Activated T-cell treated with anti-CD3 and anti-CD28 coated beads, Interleukin-2, amount 50 U/mL, for 24 hours (primary cell): Measurements from ENCODE around the gene TCF7L1.
"Not testable (repeated sequence)": the region's sequence is repeated elsewhere in the genome, so short reads cannot be mapped to it uniquely, and the experiment has no call there.

Experiments used
- DNase-seq: peaks from one replicate; pipeline ENCODE4 v3.0.0-alpha.2; 2020
- H3K27ac Mint-ChIP-seq: 2 replicates; pipeline ENCODE4 v1.8.0; 2020; ENCODE audit warnings: mild to moderate bottlenecking, mixed read lengths
- H3K27me3 Mint-ChIP-seq: 2 replicates; pipeline ENCODE4 v1.8.0; 2020; ENCODE audit warnings: mixed read lengths
- H3K36me3 Mint-ChIP-seq: 2 replicates; pipeline ENCODE4 v1.8.0; 2020; ENCODE audit warnings: low read depth, mixed read lengths
- H3K4me1 Mint-ChIP-seq: 2 replicates; pipeline ENCODE4 v1.8.0; 2020; ENCODE audit warnings: low read depth, mixed read lengths
- H3K4me3 Mint-ChIP-seq: 2 replicates; pipeline ENCODE4 v1.8.0; 2020; ENCODE audit warnings: mild to moderate bottlenecking, moderate library complexity, mixed read lengths
- H3K9me3 Mint-ChIP-seq: 2 replicates; pipeline ENCODE4 v1.8.0; 2020; ENCODE audit warnings: mixed read lengths

The TCF7L1 gene

DNA sequence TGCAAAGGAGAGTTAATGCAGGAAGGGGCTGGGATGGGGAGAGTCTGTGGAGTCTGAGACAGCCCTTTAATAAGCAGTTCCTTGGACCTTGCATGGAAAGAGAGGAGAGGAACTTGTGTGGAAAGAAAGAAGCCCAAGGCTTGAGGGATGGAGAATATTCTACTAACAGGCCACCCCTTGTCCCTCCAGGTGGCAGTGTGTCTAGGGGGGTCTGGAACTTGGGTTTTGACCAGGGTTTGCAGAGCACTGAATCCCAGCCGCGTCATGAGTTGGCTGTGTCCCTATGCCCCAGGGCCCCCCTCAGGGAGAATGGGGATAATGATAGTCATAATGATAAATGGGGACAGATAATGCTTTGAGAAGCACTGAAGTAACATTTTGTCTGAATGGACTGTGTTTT is 15.0 kb downstream of the TCF7L1 start:
- Mint-ChIP-seq H3K4me3 (no peak overlapping the region), H3K36me3 (no peaks in the 10 kb centered on the region), H3K4me1 (no peaks in the 10 kb centered on the region), H3K27me3 (peaks cover 7% of the 10 kb centered on the region), H3K9me3 (no peaks in the 10 kb centered on the region), H3K27ac (no peak overlapping the region)
- no peak for DNase-seq

DNA sequence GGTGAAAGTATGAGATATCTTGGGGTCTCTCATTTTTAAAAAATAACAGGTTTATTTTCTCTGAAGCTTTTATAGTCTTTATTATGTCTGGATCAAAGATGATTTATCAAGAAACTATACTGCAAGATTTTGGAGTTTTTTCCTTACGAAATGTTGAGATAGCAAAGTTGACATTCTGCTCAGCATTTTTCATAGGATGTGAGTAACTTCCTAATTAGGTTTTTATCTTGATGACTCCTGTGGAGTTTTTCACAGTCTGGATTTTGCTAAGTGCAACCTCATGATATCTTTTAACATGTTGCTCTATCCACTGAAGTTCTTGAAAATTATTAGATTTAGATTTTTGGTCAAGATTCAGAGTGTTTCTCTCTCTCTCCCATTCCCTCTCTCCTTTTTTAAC is 17.8 kb downstream of the TCF7L1 start:
- H3K27ac Mint-ChIP-seq: no peak overlapping the region

DNA sequence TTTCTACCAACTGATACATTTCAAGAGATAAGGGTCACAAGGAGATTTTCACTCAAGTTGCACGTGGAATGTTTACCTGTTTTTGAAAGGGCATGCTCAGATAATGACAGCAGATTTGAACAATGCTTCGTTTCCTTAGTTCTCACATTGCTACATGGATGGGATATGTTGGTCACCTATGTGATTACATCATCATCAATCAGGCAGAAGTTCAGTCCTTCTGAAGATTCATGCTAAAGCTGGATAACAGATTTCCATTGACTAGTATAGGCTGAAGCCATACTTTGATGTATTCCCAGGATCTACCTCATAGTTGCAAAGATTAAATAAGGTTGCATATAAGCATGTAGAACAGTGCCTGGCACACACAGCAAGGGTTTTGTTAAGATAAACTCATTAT is 19.7 kb downstream of the TCF7L1 start:
- H3K27ac Mint-ChIP-seq: no peak overlapping the region
- H3K4me3 Mint-ChIP-seq: no peak overlapping the region
- no peaks in the 10 kb centered on the region for H3K4me1 Mint-ChIP-seq
- no peaks in the 10 kb centered on the region for H3K27me3 Mint-ChIP-seq
- DNase-seq: no peak
- H3K9me3 Mint-ChIP-seq: no peaks in the 10 kb centered on the region
- no peaks in the 10 kb centered on the region for H3K36me3 Mint-ChIP-seq

More for the DNA sequence above, 17.8 kb downstream of the TCF7L1 start:
- H3K27me3 Mint-ChIP-seq: no peaks in the 10 kb centered on the region
- no peaks in the 10 kb centered on the region for H3K36me3 Mint-ChIP-seq
- no peak for DNase-seq
- no peak overlapping the region for H3K4me3 Mint-ChIP-seq
- no peaks in the 10 kb centered on the region for H3K9me3 Mint-ChIP-seq
- no peaks in the 10 kb centered on the region for H3K4me1 Mint-ChIP-seq

DNA sequence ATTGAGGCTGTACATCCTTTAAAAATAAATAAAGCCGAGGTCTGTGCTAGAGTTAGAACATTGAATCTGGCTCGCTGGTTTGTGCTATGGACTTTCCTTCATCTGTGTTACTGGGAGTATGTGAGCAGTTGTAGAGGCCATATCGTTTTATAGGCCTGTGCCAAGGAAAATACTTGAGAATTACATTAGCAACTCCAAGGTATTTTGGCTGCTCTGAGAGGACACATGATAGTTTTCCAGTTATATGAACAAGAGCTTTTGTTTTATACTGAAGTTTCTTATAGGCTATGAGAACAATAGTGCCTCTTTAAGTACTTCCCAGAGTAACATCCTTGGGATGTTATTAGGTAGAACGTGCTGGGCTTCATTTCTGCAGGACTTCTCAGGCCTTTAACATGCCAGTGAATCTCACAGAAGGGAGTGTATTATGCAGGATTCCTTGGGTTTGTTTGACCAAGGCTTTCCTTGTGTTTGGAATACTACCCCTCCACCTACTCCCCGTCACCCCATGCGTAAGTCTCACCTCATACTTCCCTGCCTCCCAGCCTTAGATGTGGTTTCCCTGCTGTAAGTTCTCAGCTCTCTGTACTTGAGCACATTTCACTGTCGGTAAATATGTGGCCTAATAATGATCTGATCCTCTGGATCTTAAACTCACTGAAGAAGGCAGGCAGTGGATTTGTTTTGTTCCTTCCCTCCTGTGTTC is 21.0 kb downstream of the TCF7L1 start:
- DNase-seq: no peak
- Mint-ChIP-seq H3K27ac (no peak overlapping the region), H3K4me1 (no peaks in the 10 kb centered on the region), H3K36me3 (no peaks in the 10 kb centered on the region), H3K9me3 (no peaks in the 10 kb centered on the region), H3K4me3 (no peak overlapping the region), H3K27me3 (no peaks in the 10 kb centered on the region)

DNA sequence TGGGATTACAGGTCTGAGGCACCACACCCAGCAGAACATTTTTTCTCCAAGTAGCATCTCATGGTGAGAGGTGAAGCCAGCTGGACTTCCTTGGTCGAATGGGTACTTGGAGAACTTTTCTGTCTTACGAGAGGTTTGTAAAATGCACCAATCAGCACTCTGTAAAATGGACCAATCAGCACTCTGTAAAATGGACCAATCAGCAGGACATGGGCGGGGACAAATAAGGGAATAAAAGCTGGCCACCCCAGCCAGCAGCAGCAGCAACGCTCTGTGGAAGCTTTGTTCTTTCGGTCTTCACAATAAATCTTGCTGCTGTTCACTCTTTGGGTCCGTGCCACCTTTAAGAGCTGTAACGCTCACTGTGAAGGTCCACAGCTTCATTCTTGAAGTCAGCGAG is 21.9 kb downstream of the TCF7L1 start:
- not testable (repeated sequence) for H3K9me3 Mint-ChIP-seq, H3K27me3 Mint-ChIP-seq, H3K27ac Mint-ChIP-seq, H3K36me3 Mint-ChIP-seq, DNase-seq, H3K4me1 Mint-ChIP-seq, H3K4me3 Mint-ChIP-seq

DNA sequence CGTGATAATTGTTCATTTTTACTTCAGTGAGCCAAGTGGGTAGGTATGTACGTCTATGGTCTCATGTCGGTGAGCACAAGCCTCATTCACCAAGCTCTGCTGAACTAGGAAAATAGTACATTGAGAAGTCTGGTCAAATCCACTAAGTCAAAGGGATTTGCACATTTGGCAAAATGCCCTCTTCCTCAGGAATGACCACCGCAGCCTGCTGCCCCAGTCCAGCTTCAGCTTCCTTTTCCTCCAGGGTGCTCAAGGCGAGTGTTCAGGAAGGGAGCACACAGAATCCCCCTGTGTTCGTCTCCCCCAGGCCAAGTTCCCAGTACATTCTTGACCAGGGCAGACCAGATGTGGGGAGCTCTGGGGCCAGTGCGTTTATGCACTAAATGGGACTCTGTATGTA is 23.0 kb downstream of the TCF7L1 start:
- Mint-ChIP-seq H3K4me1 (no peaks in the 10 kb centered on the region), H3K27ac (no peak overlapping the region), H3K36me3 (no peaks in the 10 kb centered on the region), H3K9me3 (no peaks in the 10 kb centered on the region), H3K27me3 (no peaks in the 10 kb centered on the region), H3K4me3 (no peak overlapping the region)
- DNase-seq: no peak

DNA sequence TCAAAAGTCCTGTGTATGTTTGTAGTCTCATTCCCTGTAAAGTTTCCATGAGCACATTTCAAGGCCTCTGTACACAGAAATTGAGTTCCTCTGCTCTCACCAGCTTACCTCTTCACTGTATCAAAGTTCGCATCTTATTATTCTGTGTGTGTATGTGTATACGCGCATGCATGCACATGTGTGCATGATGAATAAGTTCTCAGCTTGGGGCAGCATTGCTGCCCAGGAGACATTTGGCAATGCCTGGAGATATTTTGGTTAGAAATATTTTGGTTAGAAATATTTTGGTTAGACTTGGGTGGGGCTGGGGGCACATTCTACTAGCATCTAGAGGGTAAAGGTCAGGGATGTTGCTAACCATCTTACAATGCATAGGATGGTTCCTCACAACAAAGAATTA is 23.4 kb downstream of the TCF7L1 start:
- Mint-ChIP-seq H3K27me3 (no peaks in the 10 kb centered on the region), H3K27ac (no peak overlapping the region), H3K4me1 (no peaks in the 10 kb centered on the region), H3K9me3 (no peaks in the 10 kb centered on the region), H3K36me3 (no peaks in the 10 kb centered on the region), H3K4me3 (no peak overlapping the region)
- no peak for DNase-seq

DNA sequence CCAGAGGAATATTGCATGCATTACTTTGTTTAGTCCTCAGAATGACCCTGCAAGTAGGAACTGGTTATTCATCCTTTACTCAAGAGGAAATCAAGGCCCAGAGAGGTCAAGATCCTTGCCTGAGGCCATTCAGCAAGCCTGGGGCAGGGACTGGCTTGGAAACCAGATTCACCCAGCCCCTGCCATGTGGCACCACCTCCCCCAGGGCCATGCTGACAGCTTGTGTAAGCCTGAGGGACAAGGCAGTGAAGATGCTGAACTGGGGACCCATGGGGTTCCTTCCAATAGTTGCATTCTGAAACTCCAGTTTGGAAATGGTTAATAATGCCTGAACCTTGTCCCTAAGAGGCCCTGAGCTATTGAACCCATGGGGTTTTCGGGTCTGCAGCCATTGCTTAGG is 24.2 kb downstream of the TCF7L1 start:
- Mint-ChIP-seq H3K27ac (no peak overlapping the region), H3K27me3 (no peaks in the 10 kb centered on the region), H3K9me3 (no peaks in the 10 kb centered on the region), H3K4me1 (no peaks in the 10 kb centered on the region), H3K4me3 (no peak overlapping the region), H3K36me3 (no peaks in the 10 kb centered on the region)
- no peak for DNase-seq

DNA sequence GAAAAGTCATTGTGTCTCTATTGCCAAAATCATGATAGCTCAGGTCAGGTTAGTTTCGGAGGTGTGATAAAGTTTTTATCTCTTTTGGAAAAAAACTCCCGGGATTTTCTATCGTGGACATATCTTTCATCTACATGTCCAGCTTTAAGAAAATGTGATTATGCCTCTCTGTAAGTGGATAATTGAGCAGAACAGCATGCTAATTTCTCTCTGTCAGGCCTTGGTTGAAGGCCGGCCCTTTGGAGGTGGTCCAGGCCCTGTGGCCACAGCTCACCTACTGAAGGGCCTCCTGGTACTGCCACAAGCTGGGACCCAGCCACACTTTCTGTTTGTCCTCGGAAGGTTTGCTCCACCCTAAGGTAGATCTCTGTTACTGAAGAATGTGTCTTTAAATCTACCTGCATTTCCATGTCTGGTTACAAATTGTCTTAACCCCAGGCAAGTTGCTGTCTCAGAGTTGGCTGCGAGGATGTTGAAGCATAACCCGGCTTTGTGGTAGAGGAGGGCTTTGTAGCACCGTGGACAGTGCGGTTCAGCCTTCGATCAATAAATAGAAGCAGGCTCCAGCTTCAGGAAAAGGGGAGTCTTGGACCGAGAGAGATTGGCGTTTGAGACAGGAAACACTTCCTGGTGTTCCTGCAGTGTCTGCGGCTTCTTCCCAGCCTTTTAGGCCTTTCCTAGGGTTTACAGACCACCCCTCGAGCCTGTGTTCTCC is 25.5 kb downstream of the TCF7L1 start:
- no peak for DNase-seq
- Mint-ChIP-seq H3K4me1 (no peaks in the 10 kb centered on the region), H3K27ac (no peak overlapping the region), H3K27me3 (no peaks in the 10 kb centered on the region), H3K36me3 (no peaks in the 10 kb centered on the region), H3K4me3 (no peak overlapping the region), H3K9me3 (no peaks in the 10 kb centered on the region)

DNA sequence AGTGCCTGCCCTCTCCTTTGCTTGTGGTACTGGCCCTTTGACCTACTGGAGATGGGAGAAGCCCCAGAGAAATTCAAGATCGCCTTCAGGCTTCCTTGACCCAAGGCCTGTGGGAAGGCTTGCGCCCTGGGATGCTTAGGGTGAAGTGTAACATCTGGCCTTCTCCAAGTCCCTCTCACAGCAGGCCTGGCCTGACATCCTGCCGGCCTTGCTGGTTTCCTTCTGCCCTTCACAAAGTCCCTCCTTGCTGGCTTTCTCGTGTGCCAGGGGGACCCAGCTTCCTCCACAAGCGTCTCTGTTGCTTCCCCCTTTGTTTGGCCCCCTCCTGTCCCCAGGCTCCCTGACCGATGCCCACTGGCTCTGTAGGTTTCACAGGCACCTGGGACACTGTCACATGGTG is 26.4 kb downstream of the TCF7L1 start:
- Mint-ChIP-seq H3K27ac (no peak overlapping the region), H3K9me3 (no peaks in the 10 kb centered on the region), H3K36me3 (no peaks in the 10 kb centered on the region), H3K27me3 (no peaks in the 10 kb centered on the region), H3K4me1 (no peaks in the 10 kb centered on the region), H3K4me3 (no peak overlapping the region)
- DNase-seq: no peak

DNA sequence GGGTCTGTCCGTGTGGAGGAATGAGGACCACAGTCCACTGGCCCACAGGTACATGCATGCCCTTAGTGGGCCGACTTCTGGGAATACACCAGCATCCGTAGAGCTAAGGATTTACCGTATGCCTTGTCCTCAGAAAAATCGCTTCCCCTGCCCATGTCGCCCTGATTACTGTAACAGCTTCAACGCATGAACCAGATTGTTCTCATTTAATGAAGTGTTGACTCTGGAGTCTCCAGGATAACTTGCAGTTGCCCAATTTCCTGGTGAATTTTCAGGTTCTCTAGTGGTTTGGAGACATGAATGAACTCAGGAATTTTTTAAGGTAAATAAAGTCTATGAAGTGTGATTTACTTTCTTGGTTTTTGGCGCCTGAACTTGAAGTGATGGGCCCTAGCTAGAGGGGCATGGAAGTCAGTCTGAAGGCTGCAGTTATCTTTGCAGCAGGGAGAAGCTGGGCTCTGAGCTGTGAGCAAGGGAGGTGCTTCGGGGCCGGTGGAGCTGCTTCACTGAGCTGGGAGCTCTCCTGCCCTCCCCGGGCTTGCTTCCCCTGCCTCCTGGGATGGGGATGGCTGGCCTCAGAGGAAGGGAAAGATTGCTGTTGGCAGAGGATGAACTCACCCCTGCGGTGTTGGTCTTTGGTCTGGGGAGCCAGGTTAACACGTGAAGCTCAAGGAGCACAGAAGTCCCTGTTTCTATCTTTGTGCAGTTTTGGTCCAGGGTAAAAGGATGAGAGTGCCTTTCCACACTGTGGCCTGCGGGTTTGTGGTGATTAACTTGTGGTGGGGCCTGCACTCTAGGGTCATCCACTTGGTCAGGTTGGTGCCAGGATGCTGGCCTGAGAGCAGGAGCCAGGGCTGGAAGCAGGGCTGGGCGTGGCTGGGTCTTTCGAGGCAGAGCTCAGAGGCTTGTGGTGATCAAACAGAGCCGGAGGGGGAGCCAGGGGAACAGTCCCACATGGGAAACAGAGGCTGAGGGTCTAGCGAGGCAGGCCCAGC is 28.1 kb downstream of the TCF7L1 start:
- no peaks in the 10 kb centered on the region for H3K27me3 Mint-ChIP-seq
- H3K9me3 Mint-ChIP-seq: no peaks in the 10 kb centered on the region
- no peak overlapping the region for H3K4me3 Mint-ChIP-seq
- no peaks in the 10 kb centered on the region for H3K36me3 Mint-ChIP-seq
- DNase-seq: no peak
- H3K4me1 Mint-ChIP-seq: no peaks in the 10 kb centered on the region
- H3K27ac Mint-ChIP-seq: no peak overlapping the region

DNA sequence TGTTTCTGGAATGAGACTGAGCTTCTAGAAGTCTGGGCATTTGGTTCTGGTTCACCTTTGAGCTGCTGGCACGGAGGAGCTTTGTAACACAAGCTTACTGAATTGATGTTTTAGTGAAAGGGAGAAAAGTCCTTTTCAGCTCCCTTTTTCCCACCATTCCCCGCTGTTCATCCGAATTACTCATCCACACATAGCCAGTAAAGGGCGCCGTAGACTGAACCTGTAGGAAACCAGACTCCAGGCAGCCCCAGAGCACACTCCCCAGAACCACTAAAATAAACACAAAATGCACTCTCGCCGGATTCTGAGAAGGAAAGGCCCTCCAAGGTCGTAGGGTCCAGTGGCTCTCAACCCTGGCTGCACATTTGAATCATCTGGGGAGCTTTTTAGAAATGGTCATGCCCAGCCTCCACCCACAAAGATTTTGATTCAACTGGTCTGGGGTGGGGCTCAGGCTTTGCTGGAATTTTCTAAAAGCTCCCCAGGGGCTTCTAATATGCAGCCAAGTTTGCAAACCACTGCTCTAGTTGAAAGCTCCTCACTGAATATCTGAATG is 29.6 kb downstream of the TCF7L1 start:
- H3K36me3 Mint-ChIP-seq: no peaks in the 10 kb centered on the region
- no peaks in the 10 kb centered on the region for H3K9me3 Mint-ChIP-seq
- no peak overlapping the region for H3K27ac Mint-ChIP-seq
- H3K4me1 Mint-ChIP-seq: no peaks in the 10 kb centered on the region
- peaks cover 2% of the 10 kb centered on the region for H3K27me3 Mint-ChIP-seq
- no peak overlapping the region for H3K4me3 Mint-ChIP-seq
- no peak for DNase-seq

DNA sequence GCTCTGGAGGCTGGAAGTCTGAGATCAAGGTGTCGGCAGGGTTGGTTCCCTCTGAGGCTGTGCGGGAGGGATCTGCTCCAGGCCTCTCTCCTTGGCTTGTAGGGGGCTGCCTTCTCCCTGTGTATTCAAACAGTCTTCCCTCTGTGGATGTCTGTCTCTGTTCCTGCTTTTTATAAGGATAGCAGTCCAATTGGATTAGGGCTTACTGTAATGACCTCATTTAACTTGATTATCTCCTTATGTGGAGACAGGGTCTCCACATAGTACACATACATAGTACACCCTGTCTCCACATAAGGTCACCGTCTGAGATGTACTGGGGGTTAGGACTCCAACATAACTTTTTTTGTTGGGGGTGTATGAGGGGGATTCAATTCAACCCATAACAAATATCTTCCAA is 30.5 kb downstream of the TCF7L1 start:
- no peak overlapping the region for H3K4me3 Mint-ChIP-seq
- no peaks in the 10 kb centered on the region for H3K36me3 Mint-ChIP-seq
- peaks cover 3% of the 10 kb centered on the region for H3K27me3 Mint-ChIP-seq
- no peak for DNase-seq
- H3K27ac Mint-ChIP-seq: no peak overlapping the region
- H3K9me3 Mint-ChIP-seq: no peaks in the 10 kb centered on the region
- H3K4me1 Mint-ChIP-seq: no peaks in the 10 kb centered on the region

DNA sequence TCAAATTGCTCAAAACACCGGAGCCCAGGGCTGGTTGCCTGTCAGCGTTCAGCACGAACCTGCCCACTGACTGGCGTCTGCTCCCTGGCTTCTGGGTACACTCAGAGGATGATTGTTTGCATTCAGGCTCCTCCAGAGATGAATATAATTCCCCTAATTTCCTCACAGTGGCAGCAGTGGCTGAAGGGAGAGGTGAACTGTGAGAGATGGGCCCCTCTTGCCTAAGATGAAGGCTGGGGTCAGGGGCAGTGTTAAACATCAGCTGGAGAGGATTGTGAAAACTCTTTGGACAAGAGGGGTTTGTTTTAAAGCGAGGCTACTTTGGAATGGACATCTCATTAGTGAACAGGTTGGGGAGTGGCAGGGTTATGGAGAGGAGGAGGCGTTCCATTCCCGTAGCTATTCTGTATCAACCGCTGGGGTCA is 31.0 kb downstream of the TCF7L1 start:
- DNase-seq: no peak
- Mint-ChIP-seq H3K36me3 (no peaks in the 10 kb centered on the region), H3K27ac (no peak overlapping the region), H3K4me3 (no peak overlapping the region), H3K4me1 (no peaks in the 10 kb centered on the region), H3K27me3 (peaks cover 3% of the 10 kb centered on the region), H3K9me3 (no peaks in the 10 kb centered on the region)
